Skeletal muscle tissue (tissue), 4 donors: ENCODE measurements around the gene NUP35. TPM values are rescaled to one million over a fixed set of nuclear protein-coding genes. Genes with fewer than 3 reads are reported as not detected.
A peak's percentile ranks its signal among the peaks of the same experiment; 100 is the strongest.

Source experiments
- H3K27ac ChIP-seq: one replicate; pipeline ENCODE4 v1.7.0; 2013; ENCODE audit warnings: mild to moderate bottlenecking, low read depth, low read length, inconsistent platforms
- H3K27me3 ChIP-seq, 3 donors: one replicate each; pipeline ENCODE4 v1.7.0; 2013; ENCODE audit warnings: low read length in 3 of 3; ENCODE audit not compliant: control insufficient read depth in 3 of 3, insufficient read depth in 3 of 3
- H3K36me3 ChIP-seq, 3 donors: one replicate each; pipeline ENCODE4 v1.7.0; 2013; ENCODE audit warnings: low read length in 3 of 3; ENCODE audit not compliant: control insufficient read depth in 3 of 3, insufficient read depth in 3 of 3
- H3K4me1 ChIP-seq, 3 donors: one replicate each; pipeline ENCODE4 v1.7.0; 2013; ENCODE audit warnings: low read length in 3 of 3, mild to moderate bottlenecking in 3 of 3; ENCODE audit not compliant: control insufficient read depth in 3 of 3, insufficient read depth in 3 of 3
- H3K4me3 ChIP-seq, 3 donors: one replicate each; pipeline ENCODE4 v1.7.0; 2013; ENCODE audit warnings: low read length in 3 of 3
- H3K9ac ChIP-seq, 3 donors: one replicate each; pipeline ENCODE4 v1.7.0; 2013; ENCODE audit warnings: low read length in 3 of 3, mild to moderate bottlenecking in 3 of 3, moderate library complexity in 2 of 3, low read depth in 1 of 3
- H3K9me3 ChIP-seq, 3 donors: one replicate each; pipeline ENCODE4 v1.7.0; 2013; ENCODE audit warnings: low read length in 3 of 3; ENCODE audit not compliant: control insufficient read depth in 3 of 3
- total RNA-seq: library from RNA; depleted of rRNA; stranded (reverse); fragments of >200 nt; gene quantifications from one replicate; pipeline ENCODE4 v1.2.3, GENCODE V29; 2014
- donor health status: Osteomylitis.

The NUP35 gene
- 24.0 TPM for total RNA-seq

- H3K27ac ChIP-seq = peak within 1 kb of the TSS; percentile 73
- peak within 1 kb of the TSS; percentile 75 to 91 (median 90) for H3K9ac ChIP-seq
- H3K9me3 ChIP-seq = no peaks in the 10 kb centered on the region
- peaks cover 6 to 12% (median 11%) of the 10 kb centered on the region in 3 donors for H3K4me1 ChIP-seq
- peak within 1 kb of the TSS; percentile 90 to 98 (median 96) for H3K4me3 ChIP-seq
- H3K36me3 ChIP-seq = peaks cover 0 to 4% (median under 1%) of the 10 kb centered on the region in 3 donors
- peaks cover 0 to 1% (median 0%) of the 10 kb centered on the region in 3 donors for H3K27me3 ChIP-seq
These were observed at the start of gene NUP35 for GRCh38 chr2:183124222-183124956. Gene NUP35, plus strand, starts transcription at chr2:183124443. Its CDS starts 15 bp downstream, at chr2:183124458.

GRCh38 chr2:183078163-183078463 is 46.1 kb upstream of the NUP35 start:
- H3K27me3 ChIP-seq = no peaks in the 10 kb centered on the region
- H3K4me3 ChIP-seq = peak overlapping the region; percentile 88 to 95 (median 94)
- H3K27ac ChIP-seq = peak overlapping the region; percentile 78
- H3K36me3 ChIP-seq = no peaks in the 10 kb centered on the region
- no peaks in the 10 kb centered on the region for H3K4me1 ChIP-seq
- H3K9me3 ChIP-seq = no peaks in the 10 kb centered on the region
- peak overlapping the region; percentile 74 to 85 (median 83) for H3K9ac ChIP-seq

GRCh38 chr2:183078464-183079138 is 45.6 kb upstream of the NUP35 start, which contains the start of gene DUSP19:
Gene DUSP19, plus strand, starts transcription at chr2:183078747. Its CDS starts 187 bp downstream, at chr2:183078934.
- peak within 1 kb of the TSS; percentile 78 for H3K27ac ChIP-seq

GRCh38 chr2:183079139-183079775 is 45.0 kb upstream of the NUP35 start:
- Histone ChIP-seq H3K9ac (peak overlapping the region; percentile 74 to 85 (median 83)), H3K27me3 (no peaks in the 10 kb centered on the region), H3K4me1 (no peaks in the 10 kb centered on the region), H3K36me3 (no peaks in the 10 kb centered on the region), H3K9me3 (no peaks in the 10 kb centered on the region), H3K4me3 (peak overlapping the region; percentile 88 to 95 (median 94)), H3K27ac (peak overlapping the region; percentile 78)

More at GRCh38 chr2:183078464-183079138, 45.6 kb upstream of the NUP35 start, which contains the start of gene DUSP19:
- peak within 1 kb of the TSS; percentile 88 to 95 (median 94) for H3K4me3 ChIP-seq
- no peaks in the 10 kb centered on the region for H3K9me3 ChIP-seq
- no peaks in the 10 kb centered on the region for H3K27me3 ChIP-seq
- peak within 1 kb of the TSS; percentile 74 to 85 (median 83) for H3K9ac ChIP-seq
- H3K36me3 ChIP-seq = no peaks in the 10 kb centered on the region
- no peaks in the 10 kb centered on the region for H3K4me1 ChIP-seq

GRCh38 chr2:183081911-183082310 is 42.3 kb upstream of the NUP35 start:
- Histone ChIP-seq H3K4me1 (no peaks in the 10 kb centered on the region), H3K9ac (no peak overlapping the region), H3K27me3 (no peaks in the 10 kb centered on the region), H3K9me3 (no peaks in the 10 kb centered on the region), H3K36me3 (peaks cover 0 to 2% (median 0%) of the 10 kb centered on the region in 3 donors), H3K4me3 (no peak overlapping the region), H3K27ac (no peak overlapping the region)

GRCh38 chr2:183088061-183088460 is 36.2 kb upstream of the NUP35 start:
- no peaks in the 10 kb centered on the region for H3K27me3 ChIP-seq
- H3K4me3 ChIP-seq = no peak overlapping the region
- H3K27ac ChIP-seq = no peak overlapping the region
- no peaks in the 10 kb centered on the region for H3K4me1 ChIP-seq
- H3K36me3 ChIP-seq = peaks cover 0 to 5% (median 0%) of the 10 kb centered on the region in 3 donors
- H3K9me3 ChIP-seq = no peaks in the 10 kb centered on the region
- H3K9ac ChIP-seq = no peak overlapping the region

GRCh38 chr2:183089192-183089851 is 34.9 kb upstream of the NUP35 start:
- Histone ChIP-seq H3K9ac (no peak overlapping the region), H3K4me1 (no peaks in the 10 kb centered on the region), H3K9me3 (no peaks in the 10 kb centered on the region), H3K27me3 (no peaks in the 10 kb centered on the region), H3K4me3 (no peak overlapping the region), H3K27ac (no peak overlapping the region), H3K36me3 (peaks cover 0 to 5% (median 0%) of the 10 kb centered on the region in 3 donors)

GRCh38 chr2:183091318-183091953 is 32.8 kb upstream of the NUP35 start:
- Histone ChIP-seq H3K36me3 (peaks cover 0 to 4% (median 0%) of the 10 kb centered on the region in 3 donors), H3K27ac (no peak overlapping the region), H3K4me3 (no peak overlapping the region), H3K4me1 (no peaks in the 10 kb centered on the region), H3K27me3 (no peaks in the 10 kb centered on the region), H3K9ac (no peak overlapping the region), H3K9me3 (no peaks in the 10 kb centered on the region)

GRCh38 chr2:183091954-183092345 is 32.3 kb upstream of the NUP35 start:
- Histone ChIP-seq H3K4me1 (no peaks in the 10 kb centered on the region), H3K4me3 (no peak overlapping the region), H3K9ac (no peak overlapping the region), H3K36me3 (peaks cover 0 to 4% (median 0%) of the 10 kb centered on the region in 3 donors), H3K27me3 (no peaks in the 10 kb centered on the region), H3K27ac (no peak overlapping the region), H3K9me3 (no peaks in the 10 kb centered on the region)
